ENCODE measurements around the gene SMAD1. TPM values are rescaled to one million over a fixed set of nuclear protein-coding genes. Genes with fewer than 3 reads are reported as not detected.

The SMAD1 gene
- total RNA-seq, 1 donor from 2014 or later, result 82.8 TPM

DNA sequence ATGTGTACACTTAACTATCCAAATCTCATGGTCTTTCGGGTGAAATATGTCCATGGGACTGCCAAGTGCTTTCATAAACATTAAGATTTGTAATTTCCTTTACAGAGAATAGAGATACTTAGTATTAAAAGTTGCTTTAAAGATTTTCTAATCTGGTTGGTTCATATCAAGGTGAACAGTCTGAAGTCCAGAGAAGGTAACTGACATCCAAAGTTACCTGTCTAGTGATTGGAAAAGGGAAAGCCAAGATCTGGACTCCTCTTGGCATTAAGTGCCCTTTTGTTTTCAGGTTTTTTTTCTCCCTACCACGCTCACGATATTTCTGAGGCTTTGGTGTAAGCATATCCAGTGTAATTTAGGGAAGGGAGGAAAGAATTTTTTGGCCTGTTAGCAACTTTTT, 5.0 kb downstream of the SMAD1 start:
- Mint-ChIP-seq H3K27ac (ENCODE audit: unreplicated experiment) (no peak overlapping the region), H3K27me3 (ENCODE audit: unreplicated experiment) (no peaks in the 10 kb centered on the region), H3K9me3 (ENCODE audit: unreplicated experiment) (no peaks in the 10 kb centered on the region), H3K4me3 (ENCODE audit: unreplicated experiment) (peak overlapping the region; percentile 52), H3K4me1 (ENCODE audit: unreplicated experiment) (peaks cover 22% of the 10 kb centered on the region), H3K36me3 (ENCODE audit: low read depth, unreplicated experiment) (no peaks in the 10 kb centered on the region)
- DNase-seq (ENCODE audit: low spot score), result no peak
- TF ChIP-seq, protein P1, sequence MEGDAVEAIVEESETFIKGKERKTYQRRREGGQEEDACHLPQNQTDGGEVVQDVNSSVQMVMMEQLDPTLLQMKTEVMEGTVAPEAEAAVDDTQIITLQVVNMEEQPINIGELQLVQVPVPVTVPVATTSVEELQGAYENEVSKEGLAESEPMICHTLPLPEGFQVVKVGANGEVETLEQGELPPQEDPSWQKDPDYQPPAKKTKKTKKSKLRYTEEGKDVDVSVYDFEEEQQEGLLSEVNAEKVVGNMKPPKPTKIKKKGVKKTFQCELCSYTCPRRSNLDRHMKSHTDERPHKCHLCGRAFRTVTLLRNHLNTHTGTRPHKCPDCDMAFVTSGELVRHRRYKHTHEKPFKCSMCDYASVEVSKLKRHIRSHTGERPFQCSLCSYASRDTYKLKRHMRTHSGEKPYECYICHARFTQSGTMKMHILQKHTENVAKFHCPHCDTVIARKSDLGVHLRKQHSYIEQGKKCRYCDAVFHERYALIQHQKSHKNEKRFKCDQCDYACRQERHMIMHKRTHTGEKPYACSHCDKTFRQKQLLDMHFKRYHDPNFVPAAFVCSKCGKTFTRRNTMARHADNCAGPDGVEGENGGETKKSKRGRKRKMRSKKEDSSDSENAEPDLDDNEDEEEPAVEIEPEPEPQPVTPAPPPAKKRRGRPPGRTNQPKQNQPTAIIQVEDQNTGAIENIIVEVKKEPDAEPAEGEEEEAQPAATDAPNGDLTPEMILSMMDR (IDR thresholded peaks at IDR 0.05; ENCODE audit: unreplicated experiment), result no peak

DNA sequence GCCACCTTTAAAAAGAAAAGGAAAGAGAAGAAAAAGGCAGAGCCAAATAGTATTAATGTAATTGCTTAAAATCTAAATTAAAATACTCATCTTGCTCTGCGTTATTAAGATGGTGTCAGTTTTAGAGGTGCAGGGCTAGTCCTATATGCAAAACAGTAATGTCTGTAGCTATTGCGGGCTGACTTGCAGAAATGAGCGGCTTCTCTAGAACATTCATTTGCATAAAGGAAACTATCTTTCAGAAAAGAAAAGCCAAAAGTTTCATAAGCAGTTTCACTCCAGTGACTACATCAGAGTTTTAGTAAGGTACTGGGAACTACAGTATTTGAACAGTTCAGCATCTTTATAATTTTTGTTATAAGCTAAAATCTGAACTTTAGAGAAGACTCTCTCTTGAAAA, 6.0 kb downstream of the SMAD1 start:
- Mint-ChIP-seq H3K27ac (ENCODE audit: unreplicated experiment) (no peak overlapping the region), H3K36me3 (ENCODE audit: low read depth, unreplicated experiment) (no peaks in the 10 kb centered on the region), H3K4me3 (ENCODE audit: unreplicated experiment) (no peak overlapping the region), H3K27me3 (ENCODE audit: unreplicated experiment) (no peaks in the 10 kb centered on the region), H3K4me1 (ENCODE audit: unreplicated experiment) (peaks cover 22% of the 10 kb centered on the region), H3K9me3 (ENCODE audit: unreplicated experiment) (no peaks in the 10 kb centered on the region)
- TF ChIP-seq, protein P1 (IDR thresholded peaks at IDR 0.05; ENCODE audit: unreplicated experiment), result no peak
- no peak for DNase-seq (ENCODE audit: low spot score)

DNA sequence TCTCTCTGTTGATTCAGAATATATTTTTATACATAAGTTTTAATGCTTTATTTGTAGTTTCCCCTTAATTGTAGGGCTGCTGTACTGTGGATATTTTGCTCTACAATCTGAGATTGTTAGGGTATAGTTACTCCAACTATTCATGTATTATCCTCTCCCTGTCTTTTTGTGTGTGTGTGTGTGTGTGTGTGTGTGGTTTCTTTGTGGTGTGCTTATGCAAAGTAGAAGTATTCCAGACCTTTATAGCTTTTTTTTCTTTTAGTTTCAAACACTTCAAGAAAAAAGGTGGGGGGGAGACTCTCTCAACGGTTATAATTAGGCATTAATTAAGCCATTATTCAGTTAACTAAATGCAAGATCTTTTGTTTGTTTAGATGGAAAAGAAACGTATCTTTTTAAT, 6.7 kb downstream of the SMAD1 start:
- Mint-ChIP-seq H3K36me3 (ENCODE audit: low read depth, unreplicated experiment) (no peaks in the 10 kb centered on the region), H3K4me1 (ENCODE audit: unreplicated experiment) (peaks cover 28% of the 10 kb centered on the region), H3K27ac (ENCODE audit: unreplicated experiment) (no peak overlapping the region), H3K4me3 (ENCODE audit: unreplicated experiment) (no peak overlapping the region), H3K27me3 (ENCODE audit: unreplicated experiment) (no peaks in the 10 kb centered on the region), H3K9me3 (ENCODE audit: unreplicated experiment) (no peaks in the 10 kb centered on the region)
- DNase-seq (ENCODE audit: low spot score), result no peak
- TF ChIP-seq, protein P1 (IDR thresholded peaks at IDR 0.05; ENCODE audit: unreplicated experiment), result no peak

DNA sequence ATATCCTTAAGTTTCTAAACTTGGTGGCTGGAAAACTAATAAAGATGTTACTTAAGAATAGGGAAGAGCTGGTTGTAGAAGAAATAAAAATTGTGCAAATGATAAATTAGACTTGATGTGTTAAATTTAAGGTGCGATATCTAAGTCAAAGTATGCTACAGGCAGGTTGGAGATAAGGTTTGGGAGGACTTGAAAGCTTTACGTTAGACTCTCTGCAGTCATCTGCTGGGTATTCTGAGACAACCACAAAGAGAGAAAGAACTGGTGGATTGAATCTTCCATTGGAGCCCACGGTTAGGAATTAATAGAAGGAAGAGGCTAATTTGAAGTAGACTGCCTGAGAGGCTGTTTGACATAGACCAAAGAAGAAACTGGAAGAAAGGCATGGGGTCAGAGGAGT, 7.9 kb downstream of the SMAD1 start:
- TF ChIP-seq, protein P1 (IDR thresholded peaks at IDR 0.05; ENCODE audit: unreplicated experiment), result no peak
- no peak for DNase-seq (ENCODE audit: low spot score)
- H3K4me3 Mint-ChIP-seq (ENCODE audit: unreplicated experiment), result no peak overlapping the region
- H3K27ac Mint-ChIP-seq (ENCODE audit: unreplicated experiment), result no peak overlapping the region
- peaks cover 2% of the 10 kb centered on the region for H3K36me3 Mint-ChIP-seq (ENCODE audit: low read depth, unreplicated experiment)
- H3K9me3 Mint-ChIP-seq (ENCODE audit: unreplicated experiment), result no peaks in the 10 kb centered on the region
- H3K27me3 Mint-ChIP-seq (ENCODE audit: unreplicated experiment), result no peaks in the 10 kb centered on the region
- peaks cover 38% of the 10 kb centered on the region for H3K4me1 Mint-ChIP-seq (ENCODE audit: unreplicated experiment)

DNA sequence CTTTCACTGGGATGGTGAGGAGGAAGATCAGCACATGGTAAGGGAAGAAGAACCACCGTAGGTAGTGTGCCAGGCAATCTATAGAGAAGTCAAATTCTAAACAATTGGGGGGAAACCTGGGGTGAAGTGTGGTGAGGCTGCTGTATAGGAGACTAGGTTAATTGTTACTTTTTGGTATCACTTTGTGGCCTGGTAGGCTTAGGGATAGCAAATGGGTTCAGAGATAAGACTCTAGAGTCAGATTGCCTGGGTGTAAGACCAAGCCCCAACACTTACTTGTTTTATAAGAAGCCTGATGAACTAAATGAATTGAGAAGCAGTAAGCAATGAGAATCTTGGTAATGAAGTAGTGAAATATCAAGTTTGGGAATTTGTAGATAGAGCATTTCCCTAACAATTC, 8.7 kb downstream of the SMAD1 start:
- H3K9me3 Mint-ChIP-seq (ENCODE audit: unreplicated experiment), result no peaks in the 10 kb centered on the region
- DNase-seq (ENCODE audit: low spot score), result no peak
- H3K4me3 Mint-ChIP-seq (ENCODE audit: unreplicated experiment), result no peak overlapping the region
- H3K27ac Mint-ChIP-seq (ENCODE audit: unreplicated experiment), result no peak overlapping the region
- H3K36me3 Mint-ChIP-seq (ENCODE audit: low read depth, unreplicated experiment), result peaks cover 7% of the 10 kb centered on the region
- peaks cover 4% of the 10 kb centered on the region for H3K27me3 Mint-ChIP-seq (ENCODE audit: unreplicated experiment)
- H3K4me1 Mint-ChIP-seq (ENCODE audit: unreplicated experiment), result peaks cover 46% of the 10 kb centered on the region
- TF ChIP-seq, protein P1 (IDR thresholded peaks at IDR 0.05; ENCODE audit: unreplicated experiment), result no peak

All from endothelial cell (in vitro differentiated cells).